Right lobe of liver (tissue), 4 donors: ENCODE results near the gene CWH43.

Experiments
- CTCF ChIP-seq, 4 donors: fragments of 200-600 bp in 3 of 4; fragments of 450-650 bp in 1 of 4; IDR thresholded peaks; one replicate each; pipeline versions ENCODE4 v1.5.1 to v1.8.0; 2016 to 2022; ENCODE audit warnings: antibody characterized with exemption in 4 of 4, mild to moderate bottlenecking in 2 of 4
- POLR2A ChIP-seq: fragments of 450-650 bp; IDR thresholded peaks from one replicate; pipeline ENCODE4 v1.6.1; 2017; ENCODE audit warnings: antibody characterized with exemption, mild to moderate bottlenecking
- donor health status: DM: no; HTN: no; CAD: no.
- donor health status: DM: no; HTN: no; CAD: no.
- donor health status: DM: no; HTN: yes; CAD: no.

GRCh38 chr4:49058306-49058705 lies 72.2 kb downstream of the CWH43 start:
- TF ChIP-seq POLR2A, result no peak
- no peak for TF ChIP-seq CTCF (IDR thresholded peaks at IDR 0.05)
